HL-60 (cell line): ENCODE results near the gene NFE2L3.

Experiments
- CTCF ChIP-seq: IDR thresholded peaks from one replicate; pipeline ENCODE4 v1.5.1; 2011; ENCODE audit warnings: low read length, control low read depth, inconsistent platforms; ENCODE audit not compliant: insufficient read depth
- GABPA ChIP-seq: IDR thresholded peaks from 2 replicates; pipeline ENCODE4 v1.6.1; 2012; ENCODE audit warnings: low read depth
- POLR2AphosphoS5 ChIP-seq: IDR thresholded peaks from 2 replicates; pipeline ENCODE4 v1.6.1; 2012; ENCODE audit warnings: low read depth

GRCh38 chr7:26181474-26182227 lies 29.7 kb downstream of the NFE2L3 start:
- TF ChIP-seq CTCF = no peak
- TF ChIP-seq POLR2AphosphoS5 = no peak
- TF ChIP-seq GABPA = no peak
